Esophagus squamous epithelium (tissue), 4 donors: ENCODE measurements around the gene ATXN1.

Source experiments
- CTCF ChIP-seq, 6 experiments: fragments of 450-650 bp in 4 of 6; fragments of 200-600 bp in 2 of 6; sonication (generic) in 2 of 6; IDR thresholded peaks; one replicate each; pipeline ENCODE4 v1.5.1; 2016 to 2019; ENCODE audit warnings: antibody characterized with exemption in 6 of 6, mild to moderate bottlenecking in 4 of 6, moderate library complexity in 4 of 6
- POLR2A ChIP-seq, 4 donors: fragments of 450-650 bp; IDR thresholded peaks; one replicate each; pipeline ENCODE4 v1.6.1; 2017; ENCODE audit warnings: antibody characterized with exemption in 4 of 4, mild to moderate bottlenecking in 4 of 4, moderate library complexity in 3 of 4

GRCh38 chr6:16559071-16559470 lies 202.2 kb downstream of the ATXN1 start:
- no peak for TF ChIP-seq CTCF (IDR thresholded peaks at IDR 0.05)
- no peak for TF ChIP-seq POLR2A (IDR thresholded peaks at IDR 0.05)
